Measurements from ENCODE around the gene ATP8B4.
"Not testable (repeated sequence)": the region's sequence is repeated elsewhere in the genome, so short reads cannot be mapped to it uniquely, and the experiment has no call there.

Gene ATP8B4

GRCh38 chr15:50017522-50017921 is 101.5 kb downstream of the ATP8B4 start:
- no peak for DNase-seq (ENCODE audit: low spot score)

GRCh38 chr15:50016951-50017350 is 102.1 kb downstream of the ATP8B4 start:
- DNase-seq (ENCODE audit: low spot score), result no peak

GRCh38 chr15:50012790-50013189 is 106.2 kb downstream of the ATP8B4 start:
- DNase-seq (ENCODE audit: low spot score), result no peak

GRCh38 chr15:50009634-50010033 is 109.4 kb downstream of the ATP8B4 start:
- DNase-seq (ENCODE audit: low spot score), result no peak

- peak; percentile 48 for DNase-seq (ENCODE audit: low spot score)
Observed at GRCh38 chr15:50003786-50004334, 115.2 kb downstream of the ATP8B4 start.

GRCh38 chr15:49991587-49991986 is 127.4 kb downstream of the ATP8B4 start:
- no peak for DNase-seq (ENCODE audit: low spot score)

- DNase-seq (ENCODE audit: low spot score), result no peak
Observed at GRCh38 chr15:49990835-49991545, 128.0 kb downstream of the ATP8B4 start.

- DNase-seq (ENCODE audit: low spot score), result no peak
Observed at GRCh38 chr15:49989498-49989897, 129.5 kb downstream of the ATP8B4 start.

- DNase-seq (ENCODE audit: low spot score), result no peak
Observed at GRCh38 chr15:49988766-49989165, 130.3 kb downstream of the ATP8B4 start.

- no peak for DNase-seq (ENCODE audit: low spot score)
Observed at GRCh38 chr15:49987896-49988295, 131.1 kb downstream of the ATP8B4 start.

GRCh38 chr15:49987198-49987785 is 131.7 kb downstream of the ATP8B4 start:
- peak; percentile 52 for DNase-seq (ENCODE audit: low spot score)

- no peak for DNase-seq (ENCODE audit: low spot score)
Observed at GRCh38 chr15:49986326-49986725, 132.7 kb downstream of the ATP8B4 start.

GRCh38 chr15:49985463-49985862 is 133.6 kb downstream of the ATP8B4 start:
- DNase-seq (ENCODE audit: low spot score), result no peak

GRCh38 chr15:49984436-49984835 is 134.6 kb downstream of the ATP8B4 start:
- no peak for DNase-seq (ENCODE audit: low spot score)

- no peak for DNase-seq (ENCODE audit: low spot score)
Observed at GRCh38 chr15:49982584-49982983, 136.4 kb downstream of the ATP8B4 start.

- DNase-seq (ENCODE audit: low spot score), result no peak
Observed at GRCh38 chr15:49979705-49980382, 139.2 kb downstream of the ATP8B4 start.

GRCh38 chr15:49978121-49978520 is 140.9 kb downstream of the ATP8B4 start:
- DNase-seq (ENCODE audit: low spot score), result no peak

- no peak for DNase-seq (ENCODE audit: low spot score)
Observed at GRCh38 chr15:49977306-49977705, 141.7 kb downstream of the ATP8B4 start.

- DNase-seq (ENCODE audit: low spot score), result no peak
Observed at GRCh38 chr15:49964551-49964950, 154.5 kb downstream of the ATP8B4 start.

GRCh38 chr15:49964061-49964460 is 155.0 kb downstream of the ATP8B4 start:
- no peak for DNase-seq (ENCODE audit: low spot score)

GRCh38 chr15:49963033-49963772 is 155.8 kb downstream of the ATP8B4 start:
- not testable (repeated sequence) for DNase-seq (ENCODE audit: low spot score)

- no peak for DNase-seq (ENCODE audit: low spot score)
Observed at GRCh38 chr15:49962044-49962602, 156.9 kb downstream of the ATP8B4 start.

Data from cerebellar cortex (tissue), 1 donor.